Measurements from ENCODE around the gene KAT2A.

The KAT2A gene

DNA sequence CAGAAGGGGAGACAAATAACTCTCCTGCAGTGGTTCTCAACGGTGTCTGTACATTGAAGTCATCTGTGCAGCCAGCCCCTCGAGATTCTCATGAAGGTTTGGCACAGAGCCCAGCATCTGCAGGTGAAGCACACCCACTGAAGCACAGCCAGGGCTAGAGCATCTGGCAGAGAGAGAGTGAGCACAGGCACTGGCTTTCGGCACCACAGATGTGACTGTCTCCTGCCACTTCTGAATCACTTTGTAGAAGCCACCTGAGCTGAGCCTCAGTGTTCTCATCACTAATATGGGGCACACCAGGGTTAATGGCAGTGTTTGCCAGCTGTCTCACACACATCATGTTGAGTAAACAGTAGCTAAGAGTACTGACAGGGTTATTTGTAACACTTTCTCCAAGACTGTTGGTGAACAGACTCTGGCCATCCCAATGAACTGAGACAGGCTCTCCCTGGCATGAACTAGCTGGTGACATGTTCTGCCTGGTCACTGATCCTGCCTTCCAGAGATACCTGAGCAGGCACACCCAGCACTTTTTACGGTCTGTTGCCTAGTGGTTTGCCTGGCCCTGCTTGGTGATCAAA is 12.4 kb upstream of the KAT2A start:
- TF ChIP-seq, protein P1, sequence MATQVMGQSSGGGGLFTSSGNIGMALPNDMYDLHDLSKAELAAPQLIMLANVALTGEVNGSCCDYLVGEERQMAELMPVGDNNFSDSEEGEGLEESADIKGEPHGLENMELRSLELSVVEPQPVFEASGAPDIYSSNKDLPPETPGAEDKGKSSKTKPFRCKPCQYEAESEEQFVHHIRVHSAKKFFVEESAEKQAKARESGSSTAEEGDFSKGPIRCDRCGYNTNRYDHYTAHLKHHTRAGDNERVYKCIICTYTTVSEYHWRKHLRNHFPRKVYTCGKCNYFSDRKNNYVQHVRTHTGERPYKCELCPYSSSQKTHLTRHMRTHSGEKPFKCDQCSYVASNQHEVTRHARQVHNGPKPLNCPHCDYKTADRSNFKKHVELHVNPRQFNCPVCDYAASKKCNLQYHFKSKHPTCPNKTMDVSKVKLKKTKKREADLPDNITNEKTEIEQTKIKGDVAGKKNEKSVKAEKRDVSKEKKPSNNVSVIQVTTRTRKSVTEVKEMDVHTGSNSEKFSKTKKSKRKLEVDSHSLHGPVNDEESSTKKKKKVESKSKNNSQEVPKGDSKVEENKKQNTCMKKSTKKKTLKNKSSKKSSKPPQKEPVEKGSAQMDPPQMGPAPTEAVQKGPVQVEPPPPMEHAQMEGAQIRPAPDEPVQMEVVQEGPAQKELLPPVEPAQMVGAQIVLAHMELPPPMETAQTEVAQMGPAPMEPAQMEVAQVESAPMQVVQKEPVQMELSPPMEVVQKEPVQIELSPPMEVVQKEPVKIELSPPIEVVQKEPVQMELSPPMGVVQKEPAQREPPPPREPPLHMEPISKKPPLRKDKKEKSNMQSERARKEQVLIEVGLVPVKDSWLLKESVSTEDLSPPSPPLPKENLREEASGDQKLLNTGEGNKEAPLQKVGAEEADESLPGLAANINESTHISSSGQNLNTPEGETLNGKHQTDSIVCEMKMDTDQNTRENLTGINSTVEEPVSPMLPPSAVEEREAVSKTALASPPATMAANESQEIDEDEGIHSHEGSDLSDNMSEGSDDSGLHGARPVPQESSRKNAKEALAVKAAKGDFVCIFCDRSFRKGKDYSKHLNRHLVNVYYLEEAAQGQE (IDR thresholded peaks at IDR 0.05; ENCODE audit: insufficient read depth in 1 of 2, low read depth in 2 of 2, low read length in 2 of 2), result no peak
- TF ChIP-seq SIN3A (IDR thresholded peaks at IDR 0.05; ENCODE audit: borderline replicate concordance, insufficient read depth, low read length), result no peak
- no peak for TF ChIP-seq POLR2AphosphoS5 (IDR thresholded peaks at IDR 0.05; ENCODE audit: low read depth, low read length)
- no peak for TF ChIP-seq FOXP2 (optimal IDR thresholded peaks at IDR 0.05; ENCODE audit: borderline replicate concordance, extremely low read depth, extremely low read length, insufficient read depth)
- no peak for TF ChIP-seq TAF1 (IDR thresholded peaks at IDR 0.05; ENCODE audit: borderline replicate concordance, insufficient read depth, low read length)

DNA sequence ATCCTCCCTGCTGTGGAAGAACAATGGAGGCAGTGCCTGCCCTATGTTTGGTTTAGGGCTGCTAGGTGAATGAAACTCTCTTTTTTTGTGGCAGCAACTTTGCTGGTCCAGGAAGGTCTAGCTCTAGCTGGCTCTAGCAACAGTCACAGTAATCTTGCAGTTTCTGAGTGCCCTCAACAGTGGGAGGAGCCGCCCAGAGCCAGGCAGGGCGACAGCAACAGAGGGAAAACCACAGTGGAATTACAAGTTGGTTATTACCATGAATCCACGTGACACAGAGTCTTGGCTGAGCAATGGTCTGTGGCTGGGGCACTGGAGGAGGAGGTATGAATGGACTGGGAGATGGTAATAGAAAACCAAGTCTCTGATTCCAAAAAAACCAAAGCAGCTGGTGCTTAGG is 11.8 kb upstream of the KAT2A start:
- TF ChIP-seq SIN3A (IDR thresholded peaks at IDR 0.05; ENCODE audit: borderline replicate concordance, insufficient read depth, low read length), result no peak
- TF ChIP-seq POLR2AphosphoS5 (IDR thresholded peaks at IDR 0.05; ENCODE audit: low read depth, low read length), result no peak
- no peak for TF ChIP-seq FOXP2 (optimal IDR thresholded peaks at IDR 0.05; ENCODE audit: borderline replicate concordance, extremely low read depth, extremely low read length, insufficient read depth)
- TF ChIP-seq TAF1 (IDR thresholded peaks at IDR 0.05; ENCODE audit: borderline replicate concordance, insufficient read depth, low read length), result no peak
- TF ChIP-seq, protein P1 (IDR thresholded peaks at IDR 0.05; ENCODE audit: insufficient read depth in 1 of 2, low read depth in 2 of 2, low read length in 2 of 2), result no peak

DNA sequence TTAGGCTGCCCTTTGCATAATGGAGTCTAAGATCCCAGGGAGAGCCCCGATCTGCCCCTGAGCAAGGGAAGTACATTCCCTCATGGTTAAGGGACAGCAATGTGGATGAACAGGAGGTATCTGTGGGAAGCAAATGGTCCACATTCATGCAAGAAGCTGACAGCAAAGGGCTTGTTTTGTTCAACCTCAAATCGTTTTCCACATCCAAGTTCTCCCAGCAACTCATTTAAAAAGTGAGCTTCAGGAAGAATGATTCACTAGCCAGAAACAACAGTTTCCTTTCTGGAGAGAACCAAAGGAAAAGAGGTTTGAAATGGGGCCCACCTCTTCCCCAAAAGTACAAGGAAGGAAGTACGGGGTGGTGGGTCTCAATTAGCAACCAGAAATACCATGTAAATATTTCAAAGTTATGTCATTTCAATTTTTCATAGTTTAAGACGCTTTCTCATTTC is 10.8 kb upstream of the KAT2A start:
- TF ChIP-seq SIN3A (IDR thresholded peaks at IDR 0.05; ENCODE audit: borderline replicate concordance, insufficient read depth, low read length) (no peak), POLR2AphosphoS5 (IDR thresholded peaks at IDR 0.05; ENCODE audit: low read depth, low read length) (no peak), TAF1 (IDR thresholded peaks at IDR 0.05; ENCODE audit: borderline replicate concordance, insufficient read depth, low read length) (no peak), FOXP2 (optimal IDR thresholded peaks at IDR 0.05; ENCODE audit: borderline replicate concordance, extremely low read depth, extremely low read length, insufficient read depth) (no peak)
- TF ChIP-seq, protein P1 (IDR thresholded peaks at IDR 0.05; ENCODE audit: insufficient read depth in 1 of 2, low read depth in 2 of 2, low read length in 2 of 2), result no peak

DNA sequence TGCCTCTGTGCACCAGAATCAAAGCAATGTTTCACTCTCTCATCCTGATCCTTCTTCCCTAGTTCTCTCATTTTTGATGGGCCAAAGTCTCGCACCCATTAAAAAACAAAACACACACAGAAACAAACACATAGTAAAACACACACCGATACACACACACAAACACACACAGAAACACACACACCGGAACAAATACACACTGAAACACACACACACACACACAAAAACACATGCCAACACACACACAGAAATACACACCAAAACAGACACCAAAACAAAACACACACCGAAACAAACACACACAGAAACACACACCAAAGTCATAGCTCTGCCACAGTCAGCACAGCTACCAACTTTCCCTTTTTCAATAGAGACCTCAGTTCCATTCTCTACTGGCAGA is 10.1 kb upstream of the KAT2A start:
- TF ChIP-seq TAF1 (IDR thresholded peaks at IDR 0.05; ENCODE audit: borderline replicate concordance, insufficient read depth, low read length) (no peak), FOXP2 (optimal IDR thresholded peaks at IDR 0.05; ENCODE audit: borderline replicate concordance, extremely low read depth, extremely low read length, insufficient read depth) (no peak), SIN3A (IDR thresholded peaks at IDR 0.05; ENCODE audit: borderline replicate concordance, insufficient read depth, low read length) (no peak)
- TF ChIP-seq, protein P1 (IDR thresholded peaks at IDR 0.05; ENCODE audit: insufficient read depth in 1 of 2, low read depth in 2 of 2, low read length in 2 of 2), result no peak
